ENCODE results near the gene PRELID1. TPM values are rescaled to one million over a fixed set of nuclear protein-coding genes. Genes with fewer than 3 reads are reported as not detected.
A peak's percentile ranks its signal among the peaks of the same experiment; 100 is the strongest.

The PRELID1 gene
- total and polyA plus RNA-seq, 7 donors: 59.3 to 330 (median 64.9) TPM

GRCh38 chr5:177349762-177350161 lies 46.2 kb downstream of the PRELID1 start:
- TF ChIP-seq CTCF (IDR thresholded peaks at IDR 0.05) (no peak), POLR2A (IDR thresholded peaks at IDR 0.05) (no peak), POLR2AphosphoS5 (IDR thresholded peaks at IDR 0.05) (no peak), EP300 (IDR thresholded peaks at IDR 0.05) (no peak)
- H3K27me3 ChIP-seq: no peaks in the 10 kb centered on the region
- intact Hi-C loops (cut with DNase I): loop anchor here (2.0 kb wide), 2 partner anchors 17 to 37 kb away; no protein-coding TSS in a partner anchor
- peaks cover 0 to 52% (median 36%) of the 10 kb centered on the region in 4 donors for H3K4me1 ChIP-seq
- 86 to 87% methylated on average over 5 of the region's 5 CpGs for WGBS, 2 donors
- peaks cover 0 to 12% (median 2%) of the 10 kb centered on the region in 4 donors for H3K36me3 ChIP-seq
- H3K9me3 ChIP-seq: no peaks in the 10 kb centered on the region
- H3K27ac ChIP-seq: no peak overlapping the region
- DNase-seq: no peak
- H3K4me3 ChIP-seq: peak overlapping the region in 1 of 4 donors; percentile 93

- peak overlapping the region; percentile 89 to 96 (median 92) for H3K27ac ChIP-seq
- intact Hi-C loops (cut with DNase I): loop anchor here (2.0 kb wide), 2 partner anchors 16 to 38 kb away; no protein-coding TSS in a partner anchor
- peak overlapping the region; percentile 59 to 93 (median 83) for H3K4me3 ChIP-seq
- peaks cover 0 to 6% (median 2%) of the 10 kb centered on the region in 4 donors for H3K36me3 ChIP-seq
- peaks cover 0 to 52% (median 36%) of the 10 kb centered on the region in 4 donors for H3K4me1 ChIP-seq
- DNase-seq: no peak
- WGBS, 2 donors: 6 to 14% methylated on average over 19 of the region's 19 CpGs
- TF ChIP-seq EP300 (IDR thresholded peaks at IDR 0.05): no peak
- no peak for TF ChIP-seq POLR2AphosphoS5 (IDR thresholded peaks at IDR 0.05)
- no peak for TF ChIP-seq POLR2A (IDR thresholded peaks at IDR 0.05)
- TF ChIP-seq CTCF (IDR thresholded peaks at IDR 0.05): no peak
- no peaks in the 10 kb centered on the region for H3K9me3 ChIP-seq
- no peaks in the 10 kb centered on the region for H3K27me3 ChIP-seq
Measured at GRCh38 chr5:177350776-177351391, 47.3 kb downstream of the PRELID1 start.

GRCh38 chr5:177351392-177352329 lies 48.1 kb downstream of the PRELID1 start, which contains the start of gene LMAN2:
TSS of gene LMAN2 (minus strand) at chr5:177351668. CDS start at chr5:177351647, 21 bp downstream.
- intact Hi-C loops (cut with DNase I): loop anchor here (2.0 kb wide), 2 partner anchors 15 to 39 kb away; no protein-coding TSS in a partner anchor
- TF ChIP-seq POLR2A (IDR thresholded peaks at IDR 0.05): peak; percentile 46 to 70
- no peak for TF ChIP-seq EP300 (IDR thresholded peaks at IDR 0.05)
- TF ChIP-seq POLR2AphosphoS5 (IDR thresholded peaks at IDR 0.05): peak; percentile 42 to 87 (median 68)
- no peak for TF ChIP-seq CTCF (IDR thresholded peaks at IDR 0.05)
- H3K27me3 ChIP-seq: no peaks in the 10 kb centered on the region
- H3K4me1 ChIP-seq: peaks cover 0 to 51% (median 34%) of the 10 kb centered on the region in 4 donors
- whole genome bisulfite sequencing, 2 donors: 8 to 9% methylated on average over 55 of the region's 55 CpGs
- H3K36me3 ChIP-seq: peaks cover 0 to 6% (median 2%) of the 10 kb centered on the region in 4 donors
- H3K9me3 ChIP-seq: no peaks in the 10 kb centered on the region
- peak within 1 kb of the TSS; percentile 89 to 96 (median 92) for H3K27ac ChIP-seq
- H3K4me3 ChIP-seq: peak within 1 kb of the TSS; percentile 59 to 93 (median 83)
- peak; percentile 96 for DNase-seq

- WGBS, 2 donors: 66 to 75% methylated on average over 5 of the region's 5 CpGs
- TF ChIP-seq POLR2A (IDR thresholded peaks at IDR 0.05) (no peak), CTCF (IDR thresholded peaks at IDR 0.05) (no peak), EP300 (IDR thresholded peaks at IDR 0.05) (no peak), POLR2AphosphoS5 (IDR thresholded peaks at IDR 0.05) (no peak)
- H3K36me3 ChIP-seq: peaks cover 0 to 4% (median 0%) of the 10 kb centered on the region in 4 donors
- H3K4me1 ChIP-seq: peaks cover 0 to 37% (median 27%) of the 10 kb centered on the region in 4 donors
- no peak for DNase-seq
- H3K27ac ChIP-seq: no peak overlapping the region
- peaks cover 0 to under 1% (median 0%) of the 10 kb centered on the region in 3 donors for H3K27me3 ChIP-seq
- intact Hi-C loops (cut with DNase I): no loop called here
- H3K4me3 ChIP-seq: no peak overlapping the region
- no peaks in the 10 kb centered on the region for H3K9me3 ChIP-seq
Measured at GRCh38 chr5:177353093-177353492, 49.5 kb downstream of the PRELID1 start.

Measured in sigmoid colon (tissue), 7 donors.